Neural cell (in vitro differentiated cells): ENCODE measurements around the gene CRTAC1.

ENCODE experiments used
- EZH2 ChIP-seq: fragments of 200-600, 300-800 bp; shearing (Covaris generic), sonication (generic); IDR thresholded peaks from 2 replicates; pipeline ENCODE4 v1.6.1; 2014; ENCODE audit warnings: antibody characterized with exemption, low read length, borderline replicate concordance, mild to moderate bottlenecking; ENCODE audit not compliant: insufficient read depth, poor library complexity, severe bottlenecking
- MXI1 ChIP-seq: fragments of 450-650 bp; conservative IDR thresholded peaks from 2 replicates; pipeline ENCODE4 v1.6.1; 2014; ENCODE audit warnings: antibody characterized with exemption, mild to moderate bottlenecking; ENCODE audit not compliant: poor library complexity, severe bottlenecking
- TF ChIP-seq, protein P1 (sequence below): fragments of 450-650 bp; IDR thresholded peaks from 2 replicates; pipeline ENCODE4 v1.5.1; 2014; ENCODE audit warnings: antibody characterized with exemption, mild to moderate bottlenecking, moderate library complexity; ENCODE audit not compliant: poor library complexity, severe bottlenecking
- TF ChIP-seq, protein P2 (sequence below): IDR thresholded peaks from 2 replicates; pipeline ENCODE4 v1.6.1; 2012; ENCODE audit warnings: borderline replicate concordance

DNA sequence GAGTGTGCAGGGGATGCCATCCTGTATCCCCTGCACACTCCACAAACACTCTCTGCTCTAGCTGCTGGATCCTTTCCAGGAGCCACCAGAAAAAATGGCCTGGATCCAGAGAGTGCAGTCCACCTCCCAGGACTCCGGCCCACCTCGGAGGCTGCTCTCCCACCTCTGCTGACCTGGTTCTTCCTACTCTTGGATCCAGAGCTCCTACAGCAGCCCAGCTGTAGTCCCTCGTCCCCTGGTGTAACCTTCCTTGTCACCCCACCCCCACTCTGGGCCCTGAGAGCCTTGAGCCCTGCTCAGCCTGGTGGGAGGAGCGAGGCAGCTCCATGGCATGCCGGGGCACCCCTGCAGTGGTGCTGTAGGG, 126.4 kb downstream of the CRTAC1 start:
- TF ChIP-seq, protein P1, sequence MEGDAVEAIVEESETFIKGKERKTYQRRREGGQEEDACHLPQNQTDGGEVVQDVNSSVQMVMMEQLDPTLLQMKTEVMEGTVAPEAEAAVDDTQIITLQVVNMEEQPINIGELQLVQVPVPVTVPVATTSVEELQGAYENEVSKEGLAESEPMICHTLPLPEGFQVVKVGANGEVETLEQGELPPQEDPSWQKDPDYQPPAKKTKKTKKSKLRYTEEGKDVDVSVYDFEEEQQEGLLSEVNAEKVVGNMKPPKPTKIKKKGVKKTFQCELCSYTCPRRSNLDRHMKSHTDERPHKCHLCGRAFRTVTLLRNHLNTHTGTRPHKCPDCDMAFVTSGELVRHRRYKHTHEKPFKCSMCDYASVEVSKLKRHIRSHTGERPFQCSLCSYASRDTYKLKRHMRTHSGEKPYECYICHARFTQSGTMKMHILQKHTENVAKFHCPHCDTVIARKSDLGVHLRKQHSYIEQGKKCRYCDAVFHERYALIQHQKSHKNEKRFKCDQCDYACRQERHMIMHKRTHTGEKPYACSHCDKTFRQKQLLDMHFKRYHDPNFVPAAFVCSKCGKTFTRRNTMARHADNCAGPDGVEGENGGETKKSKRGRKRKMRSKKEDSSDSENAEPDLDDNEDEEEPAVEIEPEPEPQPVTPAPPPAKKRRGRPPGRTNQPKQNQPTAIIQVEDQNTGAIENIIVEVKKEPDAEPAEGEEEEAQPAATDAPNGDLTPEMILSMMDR: no peak
- TF ChIP-seq EZH2 (no peak), MXI1 (no peak)
- TF ChIP-seq, protein P2, sequence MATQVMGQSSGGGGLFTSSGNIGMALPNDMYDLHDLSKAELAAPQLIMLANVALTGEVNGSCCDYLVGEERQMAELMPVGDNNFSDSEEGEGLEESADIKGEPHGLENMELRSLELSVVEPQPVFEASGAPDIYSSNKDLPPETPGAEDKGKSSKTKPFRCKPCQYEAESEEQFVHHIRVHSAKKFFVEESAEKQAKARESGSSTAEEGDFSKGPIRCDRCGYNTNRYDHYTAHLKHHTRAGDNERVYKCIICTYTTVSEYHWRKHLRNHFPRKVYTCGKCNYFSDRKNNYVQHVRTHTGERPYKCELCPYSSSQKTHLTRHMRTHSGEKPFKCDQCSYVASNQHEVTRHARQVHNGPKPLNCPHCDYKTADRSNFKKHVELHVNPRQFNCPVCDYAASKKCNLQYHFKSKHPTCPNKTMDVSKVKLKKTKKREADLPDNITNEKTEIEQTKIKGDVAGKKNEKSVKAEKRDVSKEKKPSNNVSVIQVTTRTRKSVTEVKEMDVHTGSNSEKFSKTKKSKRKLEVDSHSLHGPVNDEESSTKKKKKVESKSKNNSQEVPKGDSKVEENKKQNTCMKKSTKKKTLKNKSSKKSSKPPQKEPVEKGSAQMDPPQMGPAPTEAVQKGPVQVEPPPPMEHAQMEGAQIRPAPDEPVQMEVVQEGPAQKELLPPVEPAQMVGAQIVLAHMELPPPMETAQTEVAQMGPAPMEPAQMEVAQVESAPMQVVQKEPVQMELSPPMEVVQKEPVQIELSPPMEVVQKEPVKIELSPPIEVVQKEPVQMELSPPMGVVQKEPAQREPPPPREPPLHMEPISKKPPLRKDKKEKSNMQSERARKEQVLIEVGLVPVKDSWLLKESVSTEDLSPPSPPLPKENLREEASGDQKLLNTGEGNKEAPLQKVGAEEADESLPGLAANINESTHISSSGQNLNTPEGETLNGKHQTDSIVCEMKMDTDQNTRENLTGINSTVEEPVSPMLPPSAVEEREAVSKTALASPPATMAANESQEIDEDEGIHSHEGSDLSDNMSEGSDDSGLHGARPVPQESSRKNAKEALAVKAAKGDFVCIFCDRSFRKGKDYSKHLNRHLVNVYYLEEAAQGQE: no peak
